ENCODE results near the gene CNOT4.
A peak's percentile ranks its signal among the peaks of the same experiment; 100 is the strongest.
"Not testable (repeated sequence)": the region's sequence is repeated elsewhere in the genome, so short reads cannot be mapped to it uniquely, and the experiment has no call there.

CNOT4 gene

GRCh38 chr7:135514856-135515255 lies 5.0 kb upstream of the CNOT4 start:
- DNase-seq (ENCODE audit: low spot score), result no peak

- no peak for DNase-seq (ENCODE audit: low spot score)
Measured at GRCh38 chr7:135512135-135512887, 2.4 kb upstream of the CNOT4 start.

GRCh38 chr7:135510592-135511183 lies 786 bp upstream of the CNOT4 start:
- no peak for DNase-seq (ENCODE audit: low spot score)

GRCh38 chr7:135509589-135509838 lies 388 bp downstream of the CNOT4 start:
- DNase-seq (ENCODE audit: low spot score), result no peak

- peak; percentile 64 for DNase-seq (ENCODE audit: low spot score)
Measured at GRCh38 chr7:135508883-135509588, 866 bp downstream of the CNOT4 start.

GRCh38 chr7:135501402-135501801 lies 8.5 kb downstream of the CNOT4 start:
- DNase-seq (ENCODE audit: low spot score), result no peak

- DNase-seq (ENCODE audit: low spot score), result no peak
Measured at GRCh38 chr7:135499818-135500217, 10.1 kb downstream of the CNOT4 start.

- not testable (repeated sequence) for DNase-seq (ENCODE audit: low spot score)
Measured at GRCh38 chr7:135497161-135497560, 12.7 kb downstream of the CNOT4 start.

GRCh38 chr7:135493362-135493761 lies 16.5 kb downstream of the CNOT4 start:
- no peak for DNase-seq (ENCODE audit: low spot score)

GRCh38 chr7:135492151-135492550 lies 17.8 kb downstream of the CNOT4 start:
- DNase-seq (ENCODE audit: low spot score), result no peak

GRCh38 chr7:135490783-135491182 lies 19.1 kb downstream of the CNOT4 start:
- DNase-seq (ENCODE audit: low spot score), result no peak

- no peak for DNase-seq (ENCODE audit: low spot score)
Measured at GRCh38 chr7:135489791-135490190, 20.1 kb downstream of the CNOT4 start.

- no peak for DNase-seq (ENCODE audit: low spot score)
Measured at GRCh38 chr7:135486261-135486920, 23.5 kb downstream of the CNOT4 start.

- DNase-seq (ENCODE audit: low spot score), result no peak
Measured at GRCh38 chr7:135481598-135481979, 28.3 kb downstream of the CNOT4 start.

- DNase-seq (ENCODE audit: low spot score), result no peak
Measured at GRCh38 chr7:135480966-135481597, 28.8 kb downstream of the CNOT4 start.

GRCh38 chr7:135475521-135475920 lies 34.4 kb downstream of the CNOT4 start:
- no peak for DNase-seq (ENCODE audit: low spot score)

- DNase-seq (ENCODE audit: low spot score), result not testable (repeated sequence)
Measured at GRCh38 chr7:135469705-135470104, 40.2 kb downstream of the CNOT4 start.

GRCh38 chr7:135467207-135467711 lies 42.6 kb downstream of the CNOT4 start:
- no peak for DNase-seq (ENCODE audit: low spot score)

- no peak for DNase-seq (ENCODE audit: low spot score)
Measured at GRCh38 chr7:135466442-135467206, 43.3 kb downstream of the CNOT4 start.

- no peak for DNase-seq (ENCODE audit: low spot score)
Measured at GRCh38 chr7:135463908-135464307, 46.0 kb downstream of the CNOT4 start.

- no peak for DNase-seq (ENCODE audit: low spot score)
Measured at GRCh38 chr7:135459951-135460567, 49.8 kb downstream of the CNOT4 start.
